Neutrophil (primary cell): ENCODE measurements around the gene PRSS12.

Experiments
- H3K27ac ChIP-seq: fragments of 200-600 bp; sonication (generic); 2 replicates; pipeline ENCODE4 v1.5.1; 2016; ENCODE audit warnings: mild to moderate bottlenecking, moderate library complexity
- H3K27me3 ChIP-seq: fragments of 200-600 bp; sonication (generic); 2 replicates; pipeline ENCODE4 v1.6.0; 2016; ENCODE audit warnings: mild to moderate bottlenecking
- H3K36me3 ChIP-seq: fragments of 200-600 bp; sonication (generic); 2 replicates; pipeline ENCODE4 v1.5.1; 2017
- H3K4me1 ChIP-seq, 2 experiments: fragments of 200-600 bp in 1 of 2; sonication (generic) in 1 of 2; 1 replicate in 1 of 2; 2 replicates in 1 of 2; pipeline versions ENCODE4 v1.5.1 to v1.6.1; 2013 to 2016; ENCODE audit warnings: low read depth in 1 of 2, low read length in 1 of 2, mild to moderate bottlenecking in 1 of 2, moderate library complexity in 1 of 2; ENCODE audit not compliant: control insufficient read depth in 1 of 2, insufficient read depth in 1 of 2
- H3K4me3 ChIP-seq, 2 experiments: fragments of 200-600 bp in 1 of 2; sonication (generic) in 1 of 2; 1 replicate in 1 of 2; 2 replicates in 1 of 2; pipeline ENCODE4 v1.5.1; 2013 to 2016; ENCODE audit warnings: low read depth in 1 of 2, low read length in 1 of 2, mild to moderate bottlenecking in 1 of 2, moderate library complexity in 1 of 2
- H3K9me3 ChIP-seq: fragments of 200-600 bp; sonication (generic); 2 replicates; pipeline ENCODE4 v1.5.1; 2016
- CTCF ChIP-seq: fragments of 200-600 bp; sonication (generic); IDR thresholded peaks from 2 replicates; pipeline ENCODE4 v1.5.1; 2016; ENCODE audit warnings: antibody characterized with exemption

Gene PRSS12

GRCh38 chr4:118381902-118382301 lies 29.1 kb upstream of the PRSS12 start:
- no peak for TF ChIP-seq CTCF
- Histone ChIP-seq H3K27ac (no peak overlapping the region), H3K4me3 (no peak overlapping the region), H3K9me3 (no peaks in the 10 kb centered on the region), H3K36me3 (no peaks in the 10 kb centered on the region), H3K4me1 (no peaks in the 10 kb centered on the region), H3K27me3 (no peaks in the 10 kb centered on the region)

GRCh38 chr4:118373614-118374255 lies 20.9 kb upstream of the PRSS12 start:
- Histone ChIP-seq H3K4me1 (no peaks in the 10 kb centered on the region), H3K27me3 (no peaks in the 10 kb centered on the region), H3K9me3 (no peaks in the 10 kb centered on the region), H3K4me3 (no peak overlapping the region), H3K27ac (no peak overlapping the region), H3K36me3 (no peaks in the 10 kb centered on the region)
- TF ChIP-seq CTCF, result no peak

- Histone ChIP-seq H3K4me3 (no peak overlapping the region), H3K27ac (no peak overlapping the region), H3K9me3 (no peaks in the 10 kb centered on the region), H3K27me3 (no peaks in the 10 kb centered on the region), H3K4me1 (no peaks in the 10 kb centered on the region), H3K36me3 (no peaks in the 10 kb centered on the region)
- no peak for TF ChIP-seq CTCF
Measured at GRCh38 chr4:118372251-118372650, 19.4 kb upstream of the PRSS12 start.

- TF ChIP-seq CTCF, result no peak
- no peaks in the 10 kb centered on the region for H3K27me3 ChIP-seq
- H3K4me1 ChIP-seq, result no peaks in the 10 kb centered on the region
- H3K9me3 ChIP-seq, result no peaks in the 10 kb centered on the region
- no peak overlapping the region for H3K27ac ChIP-seq
- H3K36me3 ChIP-seq, result no peaks in the 10 kb centered on the region
- H3K4me3 ChIP-seq, result no peak overlapping the region
Measured at GRCh38 chr4:118369231-118369630, 16.4 kb upstream of the PRSS12 start.

- no peak for TF ChIP-seq CTCF
Measured at GRCh38 chr4:118367872-118368271, 15.1 kb upstream of the PRSS12 start.

GRCh38 chr4:118367361-118367760 lies 14.6 kb upstream of the PRSS12 start:
- Histone ChIP-seq H3K27me3 (no peaks in the 10 kb centered on the region), H3K9me3 (no peaks in the 10 kb centered on the region), H3K36me3 (no peaks in the 10 kb centered on the region), H3K27ac (no peak overlapping the region), H3K4me1 (no peaks in the 10 kb centered on the region), H3K4me3 (no peak overlapping the region)
- no peak for TF ChIP-seq CTCF

More at GRCh38 chr4:118367872-118368271, 15.1 kb upstream of the PRSS12 start:
- Histone ChIP-seq H3K36me3 (no peaks in the 10 kb centered on the region), H3K27ac (no peak overlapping the region), H3K27me3 (no peaks in the 10 kb centered on the region), H3K4me1 (no peaks in the 10 kb centered on the region), H3K4me3 (no peak overlapping the region), H3K9me3 (no peaks in the 10 kb centered on the region)
